Ovary (tissue), 9 donors: ENCODE data around the gene FGD3. TPM values are rescaled to one million over a fixed set of nuclear protein-coding genes. Genes with fewer than 3 reads are reported as not detected.

Experiments
- DNase-seq, 5 donors: peaks; one replicate each; pipeline ENCODE4 v3.0.0-alpha.2; 2019 to 2020
- H3K27ac ChIP-seq, 2 donors: fragments of 200-600 bp; one replicate each; pipeline versions ENCODE4 v1.5.1 to v1.8.0; 2019 to 2022
- H3K27me3 ChIP-seq: fragments of 200-600 bp; one replicate; pipeline ENCODE4 v1.8.0; 2022
- H3K36me3 ChIP-seq: fragments of 200-600 bp; sonication (generic); one replicate; pipeline ENCODE4 v1.5.1; 2019
- H3K4me1 ChIP-seq: one replicate; pipeline ENCODE4 v1.8.1; 2013; ENCODE audit warnings: mild to moderate bottlenecking, moderate library complexity; ENCODE audit not compliant: insufficient read depth
- H3K4me3 ChIP-seq: fragments of 200-600 bp; sonication (generic); one replicate; pipeline ENCODE4 v1.5.1; 2017
- H3K9me3 ChIP-seq, 2 donors: fragments of 200-600 bp in 1 of 2; sonication (generic) in 1 of 2; one replicate each; pipeline versions ENCODE4 v1.5.1 to v1.8.1; 2013 to 2019; ENCODE audit warnings: mild to moderate bottlenecking in 1 of 2, moderate library complexity in 1 of 2
- CTCF ChIP-seq, 3 donors: fragments of 450-650 bp in 2 of 3; fragments of 200-600 bp in 1 of 3; IDR thresholded peaks; one replicate each; pipeline versions ENCODE4 v1.5.1 to v1.8.0; 2016 to 2022; ENCODE audit warnings: antibody characterized with exemption in 3 of 3, mild to moderate bottlenecking in 1 of 3
- EP300 ChIP-seq: sonication (generic); formaldehyde crosslinking; IDR thresholded peaks from one replicate; pipeline ENCODE4 v1.6.1; 2017; ENCODE audit warnings: antibody characterized with exemption
- POLR2A ChIP-seq: fragments of 450-650 bp; IDR thresholded peaks from one replicate; pipeline ENCODE4 v1.6.1; 2017; ENCODE audit warnings: antibody characterized with exemption, mild to moderate bottlenecking, moderate library complexity
- WGBS, 3 donors: extraction: QIAGEN DNeasy Blood & Tissue Kit in 1 of 3; methylation state at CpG; one replicate each; pipeline versions ENCODE4 v1.1.5 to v1.1.7; 2013 to 2017; 5-methylcytosine and 5-hydroxymethylcytosine counted together
- intact Hi-C, 4 donors: fragments of 100-400 bp; cut with DNase I; formaldehyde crosslinking; loops; one replicate each; pipeline versions ENCODE4 v1.11.0 to v1.15.1; 2022 to 2023
- polyA plus RNA-seq, 2 donors: library from polyadenylated mRNA; stranded (reverse); fragments of 200-250 nt in 1 of 2; fragments of 350-450 nt in 1 of 2; fragmentation: Illumina TruSeq in 1 of 2; extraction: RNeasy Lipid Tissue Mini Kit (QIAGEN cat#74804) in 1 of 2; gene quantifications; one replicate each; pipeline ENCODE4 v1.2.3, GENCODE V29; 2013 to 2014
- total RNA-seq, 7 donors: library from RNA; depleted of rRNA in 2 of 7; stranded (reverse); fragments of >200 nt in 2 of 7; fragmentation: NEBNext Ultra II Directional in 3 of 7; extraction: Animal tissue kit (Norgen Biotek cat#: 25700) in 3 of 7; gene quantifications; one replicate each; pipeline versions ENCODE4 v1.1.0 to v1.2.4, GENCODE V29; 2016 to 2023
- donor health status: DM: no; HTN: no; CAD: no; lungs with moderate emphysema.
- donor health status: DM: no; HTN: no; CAD: no.
- donor health status: Bipolar disorder and iron deficiency.
- donor health status: DM: yes; HTN: yes; CAD: no.
- donor health status: DM: no; HTN: no; CAD: no.
- donor health status: DM: yes; HTN: yes; CAD: no.

Gene FGD3
- total and polyA plus RNA-seq, 9 donors, result 1.1 to 6.7 (median 2.0) TPM

GRCh38 chr9:93050231-93050630, 102.9 kb downstream of the FGD3 start:
- DNase-seq, result no peak
- no peak overlapping the region for H3K4me3 ChIP-seq
- H3K27me3 ChIP-seq, result no peaks in the 10 kb centered on the region
- H3K36me3 ChIP-seq, result no peaks in the 10 kb centered on the region
- no peak for TF ChIP-seq EP300
- TF ChIP-seq POLR2A, result no peak
- no peak for TF ChIP-seq CTCF (IDR thresholded peaks at IDR 0.05)
- H3K4me1 ChIP-seq, result peaks cover 28% of the 10 kb centered on the region
- 90 to 99% (median 94%) methylated on average over 4 of the region's 4 CpGs for WGBS, 3 donors
- peak overlapping the region in 1 of 2 donors; percentile 87 for H3K27ac ChIP-seq
- H3K9me3 ChIP-seq, result no peaks in the 10 kb centered on the region
- intact Hi-C loops, result no loop called here

DNA sequence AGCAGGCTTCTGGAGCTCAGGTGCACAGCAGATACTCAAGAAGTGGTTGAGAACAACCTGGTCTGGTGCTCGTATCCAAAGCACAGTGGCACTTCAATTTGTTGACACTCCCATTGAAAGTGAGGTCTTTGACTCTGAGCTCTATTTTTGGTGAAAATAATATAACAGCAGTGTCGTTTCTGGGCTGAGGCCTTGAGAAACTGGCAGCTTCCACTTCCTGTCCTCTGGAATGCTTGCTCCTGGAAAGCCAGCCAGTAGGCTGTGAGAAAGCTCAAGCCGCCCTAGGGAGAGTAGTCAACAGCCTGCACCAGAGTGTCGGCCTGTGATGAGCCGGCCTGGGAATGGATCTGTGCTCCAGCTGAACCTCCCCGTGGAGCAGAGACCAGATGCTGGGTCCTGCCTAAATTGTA, 104.4 kb downstream of the FGD3 start:
- H3K27ac ChIP-seq, result peak overlapping the region; percentile 57 to 87
- intact Hi-C loops, result no loop called here
- TF ChIP-seq EP300 (no peak), POLR2A (no peak), CTCF (IDR thresholded peaks at IDR 0.05) (no peak)
- peaks cover 31% of the 10 kb centered on the region for H3K4me1 ChIP-seq
- H3K36me3 ChIP-seq, result no peaks in the 10 kb centered on the region
- WGBS, 3 donors, result 1 to 4% (median 3%) methylated on average over 6 of the region's 6 CpGs
- peak; percentile 81 to 86 (median 85) for DNase-seq
- no peaks in the 10 kb centered on the region for H3K9me3 ChIP-seq
- no peak overlapping the region for H3K4me3 ChIP-seq
- H3K27me3 ChIP-seq, result no peaks in the 10 kb centered on the region

- Histone ChIP-seq H3K36me3 (no peaks in the 10 kb centered on the region), H3K4me1 (peaks cover 36% of the 10 kb centered on the region), H3K4me3 (no peak overlapping the region), H3K27me3 (no peaks in the 10 kb centered on the region), H3K9me3 (no peaks in the 10 kb centered on the region), H3K27ac (peak overlapping the region; percentile 74 to 87)
- WGBS, 3 donors, result 37 to 52% (median 43%) methylated on average over 14 to 15 of the region's 15 CpGs
- intact Hi-C loops, result no loop called here
- peak; percentile 44 to 74 (median 70) for DNase-seq
- TF ChIP-seq EP300 (no peak), CTCF (IDR thresholded peaks at IDR 0.05) (no peak), POLR2A (no peak)
Observed at GRCh38 chr9:93052791-93053540, 105.6 kb downstream of the FGD3 start.

DNA sequence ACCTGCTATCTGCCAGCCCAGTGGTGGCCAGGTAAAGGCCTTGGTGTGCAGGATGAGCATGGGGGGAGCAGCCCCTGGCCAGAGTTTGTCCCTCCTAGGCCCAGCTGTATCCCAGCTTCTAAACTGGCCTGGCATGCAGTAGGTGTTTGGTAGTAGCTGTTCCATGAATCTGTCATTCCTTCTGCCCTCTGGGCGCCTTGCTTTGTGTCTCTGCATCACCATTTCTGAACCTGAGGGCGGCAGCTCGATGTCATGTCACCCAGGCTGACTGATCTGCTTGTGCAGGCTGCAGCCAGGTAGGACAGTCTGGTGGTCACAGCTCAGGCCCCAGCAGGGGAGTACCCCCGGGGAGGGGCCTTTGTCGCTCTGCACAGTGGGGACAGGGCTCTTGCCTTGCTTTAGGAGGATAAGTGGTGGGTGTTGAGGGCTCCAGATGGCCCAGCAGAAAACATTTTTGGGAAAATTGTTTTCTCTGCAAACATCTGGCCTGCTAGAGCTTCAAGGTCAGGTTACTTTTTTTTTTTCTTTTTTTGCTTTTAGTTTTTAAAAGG, 106.5 kb downstream of the FGD3 start:
- peak in 3 of 5 donors; percentile 20 to 47 (median 38) for DNase-seq
- Histone ChIP-seq H3K36me3 (no peaks in the 10 kb centered on the region), H3K4me1 (peaks cover 38% of the 10 kb centered on the region), H3K9me3 (no peaks in the 10 kb centered on the region), H3K4me3 (no peak overlapping the region), H3K27ac (peak overlapping the region in 1 of 2 donors; percentile 87), H3K27me3 (no peaks in the 10 kb centered on the region)
- WGBS, 3 donors, result 33 to 62% (median 46%) methylated on average over 5 of the region's 5 CpGs
- TF ChIP-seq CTCF (IDR thresholded peaks at IDR 0.05) (no peak), EP300 (no peak), POLR2A (no peak)
- intact Hi-C loops, result no loop called here
